Measurements from ENCODE around the gene POLR2J3.
"Not testable (repeated sequence)": the region's sequence is repeated elsewhere in the genome, so short reads cannot be mapped to it uniquely, and the experiment has no call there.

The POLR2J3 gene

DNA sequence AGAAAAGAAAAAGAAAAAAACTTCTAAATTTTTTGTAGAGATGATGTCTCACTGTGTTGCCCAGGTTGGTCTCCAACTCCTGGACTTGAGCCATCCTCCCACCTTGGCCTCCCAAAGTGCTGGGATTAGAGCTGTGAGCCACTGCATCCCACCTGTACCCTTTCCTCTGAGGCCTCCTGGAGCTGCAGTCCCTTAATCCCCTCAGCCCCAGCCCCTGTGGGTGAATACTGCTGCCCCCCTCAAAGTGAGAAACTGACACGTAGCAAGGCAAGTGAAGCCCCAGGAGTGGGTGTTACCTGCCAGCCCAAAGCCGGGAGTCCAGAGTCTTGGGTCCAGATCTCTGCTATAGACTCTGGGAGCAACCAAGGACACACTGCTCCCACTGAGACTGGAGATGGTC is 47.6 kb downstream of the POLR2J3 start:
- not testable (repeated sequence) for DNase-seq (ENCODE audit: low read depth in 2 of 2, low spot score in 1 of 2)

DNA sequence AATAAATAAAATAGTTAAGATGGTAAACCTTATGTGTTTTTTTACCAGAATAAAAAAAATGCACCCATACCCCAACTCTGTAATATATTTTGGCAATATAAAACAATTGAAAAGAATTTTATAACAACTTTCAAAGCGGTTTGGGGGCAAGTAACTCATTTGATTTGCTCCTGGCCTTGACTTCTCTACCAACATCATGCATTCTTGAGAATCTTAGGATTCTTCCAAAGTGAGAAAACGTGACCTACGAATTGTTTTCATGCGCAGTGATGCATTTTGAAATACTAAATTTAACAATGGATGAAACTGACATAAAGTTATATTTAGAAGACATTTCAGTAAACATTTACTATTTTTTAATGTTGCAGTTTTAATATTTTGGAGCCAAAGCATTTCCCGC is 51.6 kb downstream of the POLR2J3 start:
- not testable (repeated sequence) for DNase-seq (ENCODE audit: low read depth in 2 of 2, low spot score in 1 of 2)

DNA sequence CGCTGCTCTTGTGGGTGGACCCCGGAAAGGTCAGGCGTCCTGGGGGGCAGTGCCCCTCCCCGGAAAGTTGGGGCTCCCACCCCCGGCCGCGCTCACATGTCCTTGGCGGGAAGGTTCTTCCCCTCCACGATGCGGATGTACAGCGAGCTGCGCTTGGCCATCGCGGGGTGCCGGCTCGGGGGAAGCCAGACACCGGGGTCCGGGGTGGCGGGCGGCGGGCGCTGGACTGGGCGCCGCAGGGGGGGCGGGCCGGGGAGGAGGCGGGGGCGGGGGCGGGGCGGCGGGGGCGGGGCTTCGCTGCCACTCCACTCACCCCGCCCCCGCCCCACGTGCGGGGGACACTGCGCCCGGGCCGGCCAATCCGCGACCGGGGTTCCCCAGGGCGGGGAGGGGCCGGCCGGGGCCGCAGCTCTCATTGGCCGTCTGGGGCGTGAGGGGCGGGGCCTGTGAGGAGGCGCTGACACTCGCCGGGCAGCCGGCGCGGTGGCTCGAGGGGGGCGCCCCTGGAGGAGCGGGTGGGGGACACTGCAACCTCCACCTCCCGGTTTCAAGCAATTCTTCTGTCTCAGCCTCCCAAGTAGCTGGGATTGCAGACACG is 54.7 kb downstream of the POLR2J3 start, which contains the start of gene RASA4B:
Gene RASA4B (minus strand): TSS at position 228 of the 598 bp plus-strand sequence. CDS start 67 bp downstream, at position 161.
- DNase-seq (ENCODE audit: low read depth in 2 of 2, low spot score in 1 of 2) = not testable (repeated sequence)
